HG02798 (cell line): ENCODE measurements around the gene SAMD10.
"Not testable (repeated sequence)": the region's sequence is repeated elsewhere in the genome, so short reads cannot be mapped to it uniquely, and the experiment has no call there.

Source experiments
- ATAC-seq: cut with Tn5 transposase; IDR thresholded peaks from one replicate; pipeline ENCODE4 v1.9.1; 2021; ENCODE audit warnings: mild to moderate bottlenecking; ENCODE audit not compliant: unreplicated experiment, poor library complexity

SAMD10 gene

DNA sequence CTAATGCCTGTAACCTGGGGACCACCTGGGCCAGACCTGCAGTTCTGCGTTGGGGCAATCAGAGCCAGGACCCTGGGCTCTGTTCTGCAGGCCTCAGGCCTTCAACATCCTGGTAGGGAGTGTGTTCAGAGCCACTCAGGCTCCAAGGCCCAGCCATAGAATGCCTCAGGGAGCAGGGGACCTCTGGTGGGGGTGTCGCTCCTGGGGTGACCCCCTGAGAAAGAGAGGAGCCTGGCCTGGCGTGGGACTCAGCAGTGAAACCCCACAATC lies 35.7 kb downstream of the SAMD10 start:
- no peak for ATAC-seq

DNA sequence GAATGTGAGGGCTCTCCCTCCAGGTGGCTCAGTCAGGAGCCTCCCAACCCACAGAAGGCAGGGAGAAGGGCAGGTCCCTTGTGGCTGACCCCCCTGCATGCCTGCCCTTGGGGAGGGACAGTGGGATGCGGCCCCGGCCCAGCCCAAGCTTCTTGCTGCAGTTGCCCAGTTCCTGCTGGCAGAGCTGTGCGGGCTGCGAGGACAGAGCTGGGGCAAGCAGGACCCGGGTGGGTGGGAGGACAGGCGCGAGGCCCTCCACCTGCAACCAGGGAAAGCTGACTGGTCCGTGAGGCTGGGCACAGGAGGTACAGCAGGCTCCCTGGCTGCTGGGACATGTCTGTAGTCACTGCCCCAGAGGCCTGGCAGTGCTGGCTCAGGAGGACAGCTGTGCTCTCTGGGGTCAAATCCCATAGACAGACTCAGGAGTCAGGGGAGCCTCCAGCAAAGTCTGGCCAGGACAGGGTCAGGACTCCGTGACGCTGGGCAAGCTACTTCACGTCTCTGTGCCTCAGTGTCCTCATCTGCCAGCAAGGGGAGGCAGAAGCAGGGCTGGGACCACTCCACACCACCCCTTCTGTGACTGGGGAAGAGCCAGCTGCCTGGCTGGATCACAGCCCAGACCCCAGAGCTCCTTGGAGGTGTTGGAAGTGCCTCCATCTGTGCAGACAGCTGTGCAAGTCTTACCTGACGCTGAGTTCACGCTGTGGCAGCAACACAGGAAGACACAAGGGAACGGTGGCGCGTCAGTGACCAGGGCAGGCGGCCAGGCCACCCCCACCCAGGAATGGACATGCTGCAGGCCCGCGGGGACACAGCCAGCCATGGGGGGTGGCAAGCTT lies 36.3 kb downstream of the SAMD10 start:
- no peak for ATAC-seq

DNA sequence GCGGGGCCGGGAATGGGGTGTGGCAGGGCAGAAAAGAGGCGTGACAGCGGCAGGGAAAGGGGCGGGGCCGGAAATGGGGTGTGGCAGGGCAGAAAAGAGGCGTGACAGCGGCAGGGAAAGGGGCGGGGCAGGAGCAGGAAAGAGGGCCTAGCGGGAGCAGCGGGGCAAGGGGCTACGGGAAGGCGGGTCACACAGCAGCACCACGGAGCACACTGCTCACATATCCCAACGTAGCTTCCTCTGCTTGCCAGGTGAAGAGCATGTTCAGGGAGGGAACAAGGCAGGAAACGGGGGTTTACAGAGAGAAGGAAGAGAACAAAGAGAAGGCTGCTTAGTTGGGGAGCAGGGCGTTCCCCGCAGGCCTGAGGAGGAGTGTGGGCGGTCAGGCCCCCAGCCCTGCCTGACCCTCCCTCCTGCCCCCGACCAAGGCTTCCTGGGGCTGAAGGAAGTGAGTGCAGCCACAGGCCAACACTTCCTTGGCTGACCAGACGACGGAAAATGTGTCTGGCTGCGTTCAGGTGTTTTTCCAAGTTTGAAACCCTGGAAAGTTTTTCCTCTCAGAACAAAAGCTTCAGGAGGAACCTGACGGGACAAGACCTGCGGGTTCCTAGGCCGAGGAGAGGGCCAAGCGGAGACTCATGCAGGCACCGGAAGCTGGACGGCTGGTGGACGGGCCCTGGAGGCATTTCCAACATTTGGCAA lies 37.0 kb downstream of the SAMD10 start:
- no peak for ATAC-seq

DNA sequence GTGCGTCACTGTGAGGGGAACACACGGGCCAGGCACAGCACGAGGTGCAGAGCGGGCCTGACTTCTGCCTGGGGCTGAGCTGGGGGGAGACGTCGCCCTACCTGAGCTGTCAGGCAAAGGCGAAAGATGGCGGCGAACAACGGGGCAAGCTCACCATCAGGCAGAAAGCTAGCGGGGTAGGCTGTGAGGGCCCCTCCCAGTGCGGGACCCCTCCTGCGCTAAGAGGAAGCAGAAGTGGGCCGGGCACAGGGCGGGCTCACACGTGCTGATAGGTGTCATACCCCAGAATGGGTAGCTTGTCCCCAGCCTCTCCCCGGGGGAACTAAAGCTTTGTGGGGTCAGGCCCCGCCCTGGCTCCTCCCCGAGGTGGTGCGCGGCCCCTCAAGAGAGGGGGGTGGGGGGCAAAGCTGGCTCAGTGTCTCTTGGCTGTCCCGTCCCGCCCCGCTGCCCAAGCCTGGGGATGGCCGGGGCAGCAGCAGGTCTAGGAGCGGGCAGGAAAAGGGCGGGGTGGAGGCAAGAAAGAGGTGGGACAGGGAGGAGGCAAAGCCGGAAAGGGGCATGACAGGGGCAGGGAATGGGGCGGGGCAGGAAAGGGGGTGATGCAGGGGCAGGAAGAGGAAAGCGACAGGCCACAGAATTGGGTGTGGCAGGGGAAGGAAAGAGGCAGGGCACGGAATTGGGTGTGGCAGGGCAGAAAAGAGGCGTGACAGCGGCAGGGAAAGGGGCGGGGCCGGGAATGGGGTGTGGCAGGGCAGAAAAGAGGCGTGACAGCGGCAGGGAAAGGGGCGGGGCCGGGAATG lies 38.0 kb downstream of the SAMD10 start:
- no peak for ATAC-seq

DNA sequence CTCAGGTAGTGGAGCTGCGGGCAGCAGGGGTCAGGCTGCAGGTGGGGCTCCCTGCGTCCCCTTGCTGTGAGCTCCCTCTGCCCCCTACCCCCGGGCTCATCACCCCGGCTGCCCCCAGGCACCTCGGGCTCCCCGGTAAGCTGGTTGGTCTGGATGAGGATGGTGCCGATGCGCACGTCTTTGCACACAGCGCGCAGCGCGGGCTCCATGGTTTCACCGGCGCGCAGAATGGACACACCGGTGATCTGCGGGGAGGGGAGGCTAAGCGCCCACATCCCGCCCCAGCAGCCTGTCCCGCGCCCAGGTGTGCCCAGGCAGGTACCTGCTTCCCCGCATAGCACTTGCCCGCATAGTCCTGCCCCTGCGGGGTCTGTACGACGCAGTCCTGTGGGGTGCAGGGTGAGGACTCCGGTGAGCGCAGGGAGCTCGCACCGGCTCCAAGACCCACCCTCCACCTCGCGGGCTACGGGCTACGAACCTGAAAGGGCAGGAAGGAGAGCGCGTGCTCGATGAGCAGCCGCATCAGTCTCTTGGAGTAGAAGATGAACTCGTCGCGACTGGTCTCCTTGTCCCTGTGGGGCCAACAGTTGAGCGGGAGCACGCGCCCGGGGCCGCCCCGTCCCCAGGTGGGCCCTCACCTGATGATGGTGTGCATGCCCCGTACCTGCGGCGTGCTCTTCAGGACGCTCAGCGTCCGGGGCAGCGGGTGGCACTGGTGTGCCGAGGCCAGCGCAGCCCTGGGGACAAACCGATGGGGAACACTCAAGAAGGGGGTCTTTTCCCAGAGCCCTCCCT lies 38.8 kb downstream of the SAMD10 start:
- ATAC-seq = no peak

DNA sequence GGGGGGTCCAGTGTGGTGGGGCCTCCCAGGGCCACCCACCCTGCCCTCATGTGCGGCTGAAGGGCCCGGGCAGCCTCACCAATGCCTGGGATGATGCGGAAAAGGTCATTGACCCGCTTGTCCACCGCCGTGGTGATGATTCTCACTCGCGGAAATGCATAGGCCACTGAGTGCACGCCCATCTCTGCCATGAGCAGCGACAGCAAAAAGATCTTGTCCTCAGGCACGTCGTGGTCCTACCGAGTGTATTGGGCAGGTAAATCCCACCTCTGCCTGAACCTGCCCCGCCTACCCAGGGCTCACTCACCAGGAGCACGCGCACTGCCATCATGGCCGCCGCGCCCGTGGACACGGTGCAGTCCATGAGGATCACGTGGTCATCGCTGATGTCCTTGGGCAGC lies 39.4 kb downstream of the SAMD10 start:
- ATAC-seq = no peak

DNA sequence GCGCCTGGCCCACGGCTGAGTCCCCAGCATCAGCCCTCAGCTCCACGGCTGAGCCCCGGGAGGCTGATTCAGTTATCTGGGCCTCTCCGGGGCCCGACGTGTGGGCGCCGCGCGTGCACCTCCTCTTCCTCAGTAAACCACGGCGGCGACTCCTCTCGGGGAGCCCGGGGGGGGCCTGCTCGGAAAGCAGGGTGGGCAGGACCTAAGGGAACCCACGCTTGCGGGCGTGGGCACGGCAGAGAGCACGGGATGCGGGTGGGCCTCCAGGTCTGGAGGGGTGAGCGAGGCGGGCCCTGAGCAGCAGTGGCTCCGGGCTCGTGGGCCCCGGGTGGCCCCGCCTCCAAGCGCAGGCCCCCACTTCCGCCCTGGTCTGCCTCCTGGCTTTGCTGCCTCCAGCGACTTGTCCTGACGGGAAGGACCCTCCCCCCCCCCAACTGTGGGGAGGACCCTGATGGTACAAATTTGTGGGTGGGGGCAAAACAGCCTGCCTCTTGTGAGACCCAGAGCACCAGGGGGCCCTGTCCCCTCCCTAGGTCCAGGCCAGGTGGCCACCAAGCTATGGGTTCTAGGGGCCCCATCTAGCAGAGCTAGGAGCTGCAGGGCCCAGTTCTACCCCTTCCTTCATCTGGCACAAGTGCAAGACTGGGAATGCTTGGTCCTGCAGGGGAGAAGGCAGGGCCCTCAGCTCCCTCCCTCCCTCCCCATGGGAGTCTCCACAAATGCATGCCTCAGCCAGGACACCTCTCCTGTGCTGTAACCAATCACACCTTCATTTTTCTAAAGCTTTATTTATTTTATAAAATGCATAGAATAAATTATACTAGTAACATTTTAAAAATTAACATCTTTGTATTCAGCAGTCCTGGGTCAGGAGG lies 40.1 kb downstream of the SAMD10 start:
- ATAC-seq = no peak

DNA sequence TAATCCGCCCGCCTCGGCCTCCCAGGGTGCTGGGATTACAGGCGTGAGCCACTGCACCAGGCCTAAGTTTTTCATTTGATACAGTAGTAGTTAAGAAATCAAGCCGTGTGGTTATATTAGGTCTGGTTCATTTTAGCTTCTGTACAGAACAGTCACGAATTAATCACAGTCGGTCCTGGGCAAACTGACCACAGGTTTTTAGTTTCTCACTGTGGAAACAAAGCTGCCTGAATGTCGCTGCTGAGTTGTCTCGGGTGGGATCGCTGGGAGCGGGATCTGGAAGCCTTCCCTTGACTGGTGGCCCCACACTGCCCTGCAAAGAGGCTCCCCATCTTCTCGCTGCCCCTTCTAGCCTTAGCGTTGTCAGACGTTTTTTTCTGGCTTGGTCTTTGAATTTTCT lies 41.8 kb downstream of the SAMD10 start:
- ATAC-seq = no peak

DNA sequence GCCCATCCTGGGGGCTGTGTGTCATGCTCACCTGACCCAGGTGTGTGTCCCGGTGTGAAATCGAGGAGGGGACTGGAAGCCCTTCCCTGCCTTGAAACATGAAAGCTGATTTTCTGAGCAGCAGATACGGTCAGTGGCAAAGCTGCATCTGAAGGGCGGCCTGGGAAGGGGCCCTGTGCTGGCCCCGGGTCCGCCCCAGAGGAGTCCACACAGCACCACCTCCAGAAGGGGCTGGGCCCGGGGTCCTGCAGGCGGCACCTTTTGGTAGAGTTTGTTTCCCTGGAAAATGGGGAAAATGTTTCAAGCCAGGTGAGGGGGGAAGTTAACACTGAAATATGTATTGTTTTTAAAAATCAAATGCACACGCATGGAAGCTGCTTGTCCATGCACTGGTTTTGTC lies 44.0 kb downstream of the SAMD10 start:
- ATAC-seq = no peak

DNA sequence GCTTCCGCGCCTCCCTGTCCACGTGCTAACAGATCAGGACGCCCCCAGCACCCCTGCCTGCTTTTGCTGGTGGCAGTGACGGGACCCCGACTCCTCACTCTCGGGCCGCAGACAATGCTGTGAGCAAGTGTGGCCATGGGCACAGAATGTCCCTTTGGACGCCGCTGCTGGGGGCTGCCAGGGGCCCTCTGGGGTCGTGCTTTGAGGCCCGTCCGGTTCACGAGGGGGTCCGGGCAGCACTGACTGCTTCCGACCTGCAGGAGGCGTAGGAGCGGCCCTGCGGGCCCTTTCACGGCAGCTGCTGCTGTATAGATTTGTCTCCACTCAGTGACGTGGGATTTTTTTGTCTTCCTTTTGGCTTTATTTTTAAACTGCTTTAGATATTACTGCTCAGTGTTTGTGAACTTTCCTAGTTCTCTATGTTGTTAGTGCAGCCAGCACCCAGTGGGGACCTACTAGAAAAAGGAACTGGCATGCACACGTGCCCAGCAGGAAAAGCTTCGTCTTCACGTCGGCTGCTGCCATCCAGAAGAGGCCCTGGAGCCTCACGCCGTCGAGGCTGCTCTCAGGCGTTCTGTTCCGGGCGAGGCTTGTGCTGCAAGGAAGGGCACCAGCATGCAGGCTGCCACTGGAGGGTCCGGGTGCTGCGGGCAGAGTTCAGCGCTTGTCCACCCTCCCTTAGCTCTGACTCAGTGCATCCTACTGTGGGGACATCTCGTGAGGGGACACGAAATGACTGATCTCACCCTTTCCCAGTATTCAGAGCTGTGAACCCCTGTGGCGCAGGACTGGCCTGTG lies 45.0 kb downstream of the SAMD10 start:
- ATAC-seq = no peak

DNA sequence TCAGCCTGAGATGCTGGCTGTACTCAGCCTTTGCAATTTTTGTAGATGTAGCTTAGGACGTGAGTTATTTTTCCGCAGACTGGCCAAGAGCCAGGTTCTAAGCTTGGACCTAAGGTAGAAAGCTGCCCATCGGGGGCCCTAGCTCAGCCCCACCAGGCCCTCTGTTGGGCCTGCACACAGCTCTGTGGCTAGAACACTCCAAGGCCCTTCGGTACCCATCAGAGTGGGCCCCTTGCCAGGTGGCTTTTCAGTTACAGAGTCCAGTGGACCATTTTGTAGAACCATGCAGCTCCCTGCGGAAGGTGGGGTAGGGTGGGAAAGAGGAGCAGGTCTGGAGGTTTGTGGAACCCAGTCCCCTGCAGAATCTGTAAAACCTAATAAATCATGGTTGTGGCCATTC lies 45.8 kb downstream of the SAMD10 start:
- ATAC-seq = no peak

DNA sequence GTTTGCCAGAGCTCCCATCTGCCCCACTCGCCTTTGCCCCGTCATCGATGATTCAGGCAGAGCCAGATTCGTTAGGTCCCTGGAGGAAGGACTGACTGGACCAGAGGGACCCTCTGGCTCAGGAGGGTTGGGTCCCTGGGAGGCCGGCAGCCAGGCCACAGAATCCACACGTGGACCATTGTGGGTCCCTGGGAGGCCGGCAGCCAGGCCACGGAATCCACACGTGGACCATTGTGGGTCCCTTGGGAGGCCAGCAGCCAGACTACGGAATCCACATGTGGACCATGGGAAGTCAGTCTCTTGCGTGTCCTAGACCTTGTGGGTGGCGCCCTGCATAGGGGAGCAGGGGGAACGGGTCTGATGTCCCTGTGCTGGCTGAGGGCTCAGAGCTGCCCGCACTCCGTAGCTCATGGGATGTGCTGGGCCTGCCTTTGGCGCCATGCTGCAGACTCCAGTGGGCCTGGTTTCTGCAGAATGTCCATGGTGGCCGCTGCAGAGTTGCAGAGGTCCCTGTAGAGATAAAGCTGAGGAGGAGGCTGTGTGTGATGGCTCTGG lies 46.8 kb downstream of the SAMD10 start:
- ATAC-seq = no peak

DNA sequence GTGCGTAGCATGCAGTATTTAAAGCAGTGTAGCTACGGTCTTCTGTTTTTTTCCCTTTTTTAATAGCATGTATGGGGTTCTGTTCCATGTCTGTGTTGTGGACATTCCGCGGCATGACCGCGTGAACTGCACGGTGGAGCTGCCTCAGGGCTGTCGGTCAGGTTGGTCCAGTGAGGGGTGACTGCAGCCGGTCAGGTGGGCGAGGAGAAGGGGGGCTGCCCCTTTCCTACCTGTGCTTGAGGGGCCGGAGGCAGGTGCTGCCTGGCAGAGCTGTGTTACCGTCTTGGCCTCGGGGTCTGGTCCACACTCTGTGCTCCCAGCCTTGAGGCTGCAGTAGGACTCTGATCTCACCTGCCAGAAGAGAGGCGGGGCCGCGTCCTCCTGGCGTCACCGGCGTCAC lies 47.7 kb downstream of the SAMD10 start:
- no peak for ATAC-seq

DNA sequence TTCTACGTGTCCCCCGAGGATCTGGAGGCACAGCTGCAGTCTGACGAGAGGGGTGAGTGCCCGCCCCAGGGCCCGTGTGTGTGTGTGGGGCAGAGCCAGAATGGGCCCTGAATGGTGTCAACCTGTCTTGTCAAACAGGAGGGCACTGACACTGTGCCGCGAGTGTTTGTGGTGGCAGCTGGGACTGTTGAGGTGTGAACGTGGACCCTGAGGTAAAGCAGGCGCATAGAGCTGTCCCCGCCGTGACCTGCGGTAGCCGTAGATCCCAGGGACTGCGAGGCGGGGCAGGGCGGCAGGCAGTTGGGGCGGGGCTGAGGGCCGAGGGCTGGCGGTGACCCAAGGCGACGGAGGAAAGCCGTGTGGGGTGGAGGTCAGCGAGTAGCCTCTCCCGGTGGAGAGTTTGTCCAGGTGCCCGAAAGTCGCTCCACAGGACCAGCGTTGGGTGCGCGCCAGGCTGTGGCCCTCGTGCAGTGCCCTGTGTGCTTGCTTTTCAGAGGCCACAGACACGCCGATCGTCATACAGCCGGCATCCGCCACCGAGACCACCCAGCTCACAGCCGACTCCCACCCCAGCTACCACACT lies 48.4 kb downstream of the SAMD10 start:
- no peak for ATAC-seq

DNA sequence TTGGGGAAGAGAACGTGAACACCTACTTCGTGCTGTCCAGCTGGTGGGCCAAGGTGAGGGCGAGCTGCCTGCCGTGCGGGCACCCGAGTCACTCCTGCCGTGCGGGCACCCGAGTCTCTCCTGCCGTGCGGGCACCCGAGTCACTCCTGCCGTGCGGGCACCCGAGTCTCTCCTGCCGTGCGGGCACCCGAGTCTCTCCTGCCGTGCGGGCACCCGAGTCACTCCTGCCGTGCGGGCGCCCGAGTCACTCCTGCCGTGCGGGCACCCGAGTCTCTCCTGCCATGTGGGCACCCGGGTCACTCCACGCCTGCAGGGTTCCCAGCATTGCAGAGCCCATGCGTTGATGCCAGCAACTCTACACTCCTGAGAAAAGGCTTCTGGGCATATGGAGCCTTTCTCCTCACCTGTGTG lies 50.0 kb downstream of the SAMD10 start:
- ATAC-seq = not testable (repeated sequence)

DNA sequence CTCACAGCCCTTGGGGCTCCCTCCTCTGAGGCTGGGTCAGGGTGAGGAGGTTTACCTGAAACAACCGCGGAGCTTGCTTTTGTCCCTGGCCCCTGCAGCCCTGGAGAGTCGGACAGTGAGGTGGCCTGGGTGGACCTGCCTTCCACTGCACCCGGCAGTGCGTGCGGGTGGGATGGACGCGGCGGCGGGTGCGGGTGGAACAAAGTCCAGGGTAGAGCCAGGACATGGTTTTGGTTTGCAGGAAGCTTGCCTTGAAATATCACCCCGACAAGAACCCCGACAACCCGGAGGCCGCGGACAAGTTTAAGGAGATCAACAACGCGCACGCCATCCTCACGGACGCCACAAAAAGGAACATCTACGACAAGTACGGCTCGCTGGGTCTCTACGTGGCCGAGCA lies 50.4 kb downstream of the SAMD10 start:
- ATAC-seq = no peak

DNA sequence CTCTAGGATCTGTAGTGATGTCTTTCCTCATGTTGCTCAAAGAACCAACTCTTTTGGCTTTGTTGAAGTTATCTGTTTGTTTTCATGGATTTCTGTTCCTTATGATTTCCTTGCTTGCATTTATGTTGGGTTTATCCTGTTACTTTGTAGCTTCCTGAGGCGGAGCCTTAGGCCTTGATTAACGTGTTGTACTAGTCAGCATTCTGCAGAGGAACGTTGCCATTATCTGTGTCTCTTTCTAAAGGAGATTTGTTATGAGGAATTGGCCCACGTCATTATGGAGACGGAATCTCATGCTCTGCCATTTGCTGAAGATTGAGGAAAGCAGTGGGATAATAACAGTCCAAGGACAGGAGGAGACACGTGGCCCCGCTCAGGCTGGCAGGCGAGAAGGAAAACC lies 53.1 kb downstream of the SAMD10 start:
- no peak for ATAC-seq

DNA sequence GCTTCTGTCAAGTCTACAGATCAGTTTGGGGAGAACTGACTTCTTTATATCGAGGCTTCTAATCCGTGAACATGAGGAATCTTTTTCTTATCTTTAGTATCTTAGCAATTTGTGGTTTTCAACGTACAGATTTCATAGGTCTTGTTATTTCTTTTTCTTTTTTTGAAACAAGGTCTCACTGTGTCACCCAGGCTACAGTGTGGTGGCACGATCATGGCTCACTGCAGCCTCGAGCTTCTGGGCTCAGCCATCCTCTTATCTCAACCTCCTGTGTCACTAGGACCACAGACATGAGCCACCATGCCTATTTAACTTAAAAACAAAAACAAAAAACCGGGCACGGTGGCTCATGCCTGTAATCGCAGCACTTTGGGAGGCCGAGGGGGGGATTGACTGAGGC lies 55.2 kb downstream of the SAMD10 start:
- no peak for ATAC-seq
